Measurements from ENCODE around the gene TMEM184A.

TMEM184A gene

DNA sequence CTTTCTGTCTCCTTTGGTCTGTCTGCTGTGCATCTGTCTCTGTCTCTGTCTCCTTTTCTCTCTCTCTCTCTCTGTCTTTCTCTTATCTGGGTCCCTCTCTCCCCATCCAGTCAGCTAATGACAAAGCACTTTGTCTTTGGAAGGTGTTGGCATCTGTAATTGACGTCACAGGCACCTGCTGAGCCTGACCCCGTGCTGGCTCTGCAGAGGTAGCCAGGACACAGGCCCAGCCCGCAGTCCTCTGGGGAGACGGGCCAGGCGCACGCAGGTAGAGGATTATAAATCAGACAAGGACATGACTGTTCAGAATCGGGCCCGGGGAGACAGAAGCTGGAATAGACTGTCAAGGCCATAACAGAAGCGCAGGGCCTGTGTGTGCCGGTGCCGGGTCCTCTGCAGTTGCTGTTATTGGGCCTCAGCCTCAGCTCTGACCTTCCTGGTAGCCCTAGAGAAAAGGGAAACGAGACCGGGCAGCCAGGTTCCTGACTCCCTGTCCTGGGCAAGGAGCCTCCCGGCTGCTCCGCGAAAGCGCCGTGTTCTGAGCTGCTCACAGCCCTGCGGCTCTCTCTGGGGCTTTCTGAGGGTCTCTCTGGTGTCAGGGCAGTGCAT, 24.5 kb upstream of the TMEM184A start:
- H3K4me1 ChIP-seq (ENCODE audit: control insufficient read depth, insufficient read depth, low read length, poor library complexity, severe bottlenecking) = no peaks in the 10 kb centered on the region
- no peak for DNase-seq
- no peaks in the 10 kb centered on the region for H3K27me3 ChIP-seq (replicated peaks; ENCODE audit: control insufficient read depth, insufficient read depth, low read length, poor library complexity, severe bottlenecking)
- H3K9me3 ChIP-seq (ENCODE audit: control insufficient read depth, low read length) = no peaks in the 10 kb centered on the region
- H3K36me3 ChIP-seq (ENCODE audit: control insufficient read depth, insufficient read depth, low read length) = no peaks in the 10 kb centered on the region
- H3K4me3 ChIP-seq (ENCODE audit: insufficient read depth, low read depth, low read length, poor library complexity, severe bottlenecking) = no peak overlapping the region
- H3K27ac ChIP-seq (ENCODE audit: insufficient read depth, low read length, poor library complexity, severe bottlenecking) = no peak overlapping the region

GRCh38 chr7:1579481-1580421, 23.7 kb upstream of the TMEM184A start:
- Histone ChIP-seq H3K27me3 (replicated peaks; ENCODE audit: control insufficient read depth, insufficient read depth, low read length, poor library complexity, severe bottlenecking) (no peaks in the 10 kb centered on the region), H3K4me1 (ENCODE audit: control insufficient read depth, insufficient read depth, low read length, poor library complexity, severe bottlenecking) (no peaks in the 10 kb centered on the region), H3K9me3 (ENCODE audit: control insufficient read depth, low read length) (no peaks in the 10 kb centered on the region), H3K27ac (ENCODE audit: insufficient read depth, low read length, poor library complexity, severe bottlenecking) (no peak overlapping the region), H3K36me3 (ENCODE audit: control insufficient read depth, insufficient read depth, low read length) (no peaks in the 10 kb centered on the region), H3K4me3 (ENCODE audit: insufficient read depth, low read depth, low read length, poor library complexity, severe bottlenecking) (no peak overlapping the region)
- DNase-seq = peak; percentile 39 to 63 (median 51)

DNA sequence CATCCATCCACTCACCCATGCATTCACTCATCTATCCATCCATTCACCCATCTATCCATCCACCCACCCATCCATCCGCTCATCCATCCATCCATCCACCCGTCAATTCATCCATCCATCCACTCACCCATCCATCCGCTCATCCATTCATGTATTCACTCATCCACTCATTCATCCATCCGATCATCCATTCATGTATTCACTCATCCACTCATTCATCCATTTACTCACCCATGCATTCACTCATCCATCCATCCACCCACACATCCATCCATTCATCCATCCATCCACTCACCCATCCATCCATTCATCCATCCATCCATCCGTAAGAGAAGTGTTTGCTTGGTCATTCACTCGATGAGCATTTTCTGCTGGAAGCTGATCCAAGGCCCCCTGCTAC, 22.5 kb upstream of the TMEM184A start:
- H3K36me3 ChIP-seq (ENCODE audit: control insufficient read depth, insufficient read depth, low read length) = no peaks in the 10 kb centered on the region
- DNase-seq = no peak
- no peak overlapping the region for H3K27ac ChIP-seq (ENCODE audit: insufficient read depth, low read length, poor library complexity, severe bottlenecking)
- no peak overlapping the region for H3K4me3 ChIP-seq (ENCODE audit: insufficient read depth, low read depth, low read length, poor library complexity, severe bottlenecking)
- no peaks in the 10 kb centered on the region for H3K27me3 ChIP-seq (replicated peaks; ENCODE audit: control insufficient read depth, insufficient read depth, low read length, poor library complexity, severe bottlenecking)
- H3K9me3 ChIP-seq (ENCODE audit: control insufficient read depth, low read length) = no peaks in the 10 kb centered on the region
- no peaks in the 10 kb centered on the region for H3K4me1 ChIP-seq (ENCODE audit: control insufficient read depth, insufficient read depth, low read length, poor library complexity, severe bottlenecking)

- no peak overlapping the region for H3K27ac ChIP-seq (ENCODE audit: insufficient read depth, low read length, poor library complexity, severe bottlenecking)
- no peaks in the 10 kb centered on the region for H3K9me3 ChIP-seq (ENCODE audit: control insufficient read depth, low read length)
- H3K4me3 ChIP-seq (ENCODE audit: insufficient read depth, low read depth, low read length, poor library complexity, severe bottlenecking) = no peak overlapping the region
- DNase-seq = no peak
- no peaks in the 10 kb centered on the region for H3K27me3 ChIP-seq (replicated peaks; ENCODE audit: control insufficient read depth, insufficient read depth, low read length, poor library complexity, severe bottlenecking)
- H3K36me3 ChIP-seq (ENCODE audit: control insufficient read depth, insufficient read depth, low read length) = no peaks in the 10 kb centered on the region
- H3K4me1 ChIP-seq (ENCODE audit: control insufficient read depth, insufficient read depth, low read length, poor library complexity, severe bottlenecking) = no peaks in the 10 kb centered on the region
Observed at GRCh38 chr7:1576521-1577253, 20.7 kb upstream of the TMEM184A start.

- no peaks in the 10 kb centered on the region for H3K36me3 ChIP-seq (ENCODE audit: control insufficient read depth, insufficient read depth, low read length)
- no peak overlapping the region for H3K4me3 ChIP-seq (ENCODE audit: insufficient read depth, low read depth, low read length, poor library complexity, severe bottlenecking)
- H3K27me3 ChIP-seq (replicated peaks; ENCODE audit: control insufficient read depth, insufficient read depth, low read length, poor library complexity, severe bottlenecking) = no peaks in the 10 kb centered on the region
- H3K27ac ChIP-seq (ENCODE audit: insufficient read depth, low read length, poor library complexity, severe bottlenecking) = no peak overlapping the region
- no peaks in the 10 kb centered on the region for H3K9me3 ChIP-seq (ENCODE audit: control insufficient read depth, low read length)
- no peak for DNase-seq
- H3K4me1 ChIP-seq (ENCODE audit: control insufficient read depth, insufficient read depth, low read length, poor library complexity, severe bottlenecking) = peaks cover 4% of the 10 kb centered on the region
Observed at GRCh38 chr7:1575809-1576208, 19.8 kb upstream of the TMEM184A start.

DNA sequence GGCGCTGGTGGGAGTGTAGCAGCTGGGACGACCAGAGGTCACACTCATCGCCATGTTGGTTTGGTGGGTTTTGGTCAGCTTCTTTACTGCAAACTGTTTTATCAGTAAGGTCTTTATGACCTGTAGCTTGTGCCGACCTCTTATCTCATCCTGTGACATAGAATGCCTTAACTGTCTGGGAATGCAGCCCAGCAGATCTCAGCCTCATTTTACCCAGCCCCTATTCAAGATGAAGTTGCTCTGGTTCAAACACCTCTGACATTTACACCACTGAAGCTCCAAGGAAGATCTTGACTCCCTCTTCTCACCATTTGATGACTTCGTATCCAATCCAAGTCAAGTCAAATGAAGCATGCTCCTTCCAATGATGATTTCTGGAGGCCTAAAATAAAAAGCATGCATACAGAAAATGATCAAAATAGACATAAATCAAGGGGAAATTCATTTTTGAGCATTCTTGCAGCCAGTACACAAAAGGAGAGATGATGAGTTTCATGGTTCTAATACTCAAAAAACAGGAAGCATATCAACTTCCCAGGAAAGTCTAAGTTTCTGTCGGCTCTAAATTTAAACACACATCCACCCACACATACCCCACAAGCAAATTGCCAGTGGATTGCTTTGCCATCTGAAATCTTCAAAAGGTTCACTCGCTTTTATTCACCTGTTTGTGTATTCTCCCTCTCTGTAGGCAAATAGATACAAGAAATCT, 16.3 kb upstream of the TMEM184A start:
- H3K4me1 ChIP-seq (ENCODE audit: control insufficient read depth, insufficient read depth, low read length, poor library complexity, severe bottlenecking) = peaks cover 15% of the 10 kb centered on the region
- DNase-seq = no peak
- H3K27ac ChIP-seq (ENCODE audit: insufficient read depth, low read length, poor library complexity, severe bottlenecking) = no peak overlapping the region
- no peak overlapping the region for H3K4me3 ChIP-seq (ENCODE audit: insufficient read depth, low read depth, low read length, poor library complexity, severe bottlenecking)
- no peaks in the 10 kb centered on the region for H3K27me3 ChIP-seq (replicated peaks; ENCODE audit: control insufficient read depth, insufficient read depth, low read length, poor library complexity, severe bottlenecking)
- peaks cover 5% of the 10 kb centered on the region for H3K36me3 ChIP-seq (ENCODE audit: control insufficient read depth, insufficient read depth, low read length)
- H3K9me3 ChIP-seq (ENCODE audit: control insufficient read depth, low read length) = no peaks in the 10 kb centered on the region

DNA sequence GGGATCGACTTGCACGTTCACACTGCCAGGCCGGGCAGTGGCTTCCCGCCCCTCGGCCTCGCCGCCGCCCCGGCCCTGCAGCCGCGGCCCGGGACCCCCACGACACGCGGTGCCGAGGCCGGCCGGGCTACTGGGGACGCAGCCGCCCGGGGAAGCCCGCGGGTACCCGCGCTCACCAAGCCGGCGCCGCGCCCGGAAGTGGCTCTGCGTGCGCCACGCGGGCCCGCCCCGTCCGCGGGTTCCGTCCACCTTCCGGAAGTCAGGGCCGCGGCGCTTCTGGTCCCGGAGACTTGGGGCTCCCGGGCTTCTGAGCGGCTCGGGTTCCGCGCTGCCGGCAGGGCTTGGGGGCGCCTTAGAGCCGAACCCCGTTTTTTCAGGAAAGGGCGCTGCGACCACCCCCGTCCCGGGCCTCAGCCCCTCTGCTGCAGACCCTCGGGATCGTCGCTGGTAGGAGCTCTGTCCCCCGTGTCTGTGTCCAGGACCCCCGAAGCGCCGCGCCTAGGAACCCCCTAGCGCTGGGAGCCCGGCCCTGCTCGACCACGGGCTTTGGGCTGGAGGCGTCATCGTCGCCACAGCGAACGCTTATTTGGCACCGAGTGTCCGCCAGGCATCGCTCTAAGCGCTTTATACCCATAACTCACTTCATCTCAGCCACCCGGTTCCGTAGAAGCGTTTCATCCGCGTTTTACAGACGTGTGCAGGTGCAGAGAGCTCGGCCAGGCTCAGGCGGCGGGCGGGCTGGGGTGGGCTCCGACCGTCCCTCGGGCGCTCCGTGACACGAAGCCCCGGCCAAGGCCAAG, 14.0 kb upstream of the TMEM184A start, which contains the start of gene PSMG3:
Gene PSMG3 (minus strand): TSS at position 200 of the 800 bp plus-strand sequence. CDS start 693 bp downstream, outside the sequence.
- no peaks in the 10 kb centered on the region for H3K27me3 ChIP-seq (replicated peaks; ENCODE audit: control insufficient read depth, insufficient read depth, low read length, poor library complexity, severe bottlenecking)
- peaks cover 15% of the 10 kb centered on the region for H3K4me1 ChIP-seq (ENCODE audit: control insufficient read depth, insufficient read depth, low read length, poor library complexity, severe bottlenecking)
- H3K27ac ChIP-seq (ENCODE audit: insufficient read depth, low read length, poor library complexity, severe bottlenecking) = peak within 1 kb of the TSS; percentile 77
- peak; percentile 67 to 77 (median 70) for DNase-seq
- H3K9me3 ChIP-seq (ENCODE audit: control insufficient read depth, low read length) = no peaks in the 10 kb centered on the region
- peaks cover 10% of the 10 kb centered on the region for H3K36me3 ChIP-seq (ENCODE audit: control insufficient read depth, insufficient read depth, low read length)
- peak within 1 kb of the TSS; percentile 95 for H3K4me3 ChIP-seq (ENCODE audit: insufficient read depth, low read depth, low read length, poor library complexity, severe bottlenecking)

GRCh38 chr7:1569440-1569832, 13.4 kb upstream of the TMEM184A start:
- Histone ChIP-seq H3K27me3 (replicated peaks; ENCODE audit: control insufficient read depth, insufficient read depth, low read length, poor library complexity, severe bottlenecking) (no peaks in the 10 kb centered on the region), H3K4me3 (ENCODE audit: insufficient read depth, low read depth, low read length, poor library complexity, severe bottlenecking) (peak overlapping the region; percentile 95), H3K36me3 (ENCODE audit: control insufficient read depth, insufficient read depth, low read length) (peaks cover 10% of the 10 kb centered on the region), H3K4me1 (ENCODE audit: control insufficient read depth, insufficient read depth, low read length, poor library complexity, severe bottlenecking) (peaks cover 15% of the 10 kb centered on the region), H3K9me3 (ENCODE audit: control insufficient read depth, low read length) (no peaks in the 10 kb centered on the region), H3K27ac (ENCODE audit: insufficient read depth, low read length, poor library complexity, severe bottlenecking) (peak overlapping the region; percentile 77)
- DNase-seq = peak in 1 of 3 donors; percentile 12

- DNase-seq = peak; percentile 20 to 55 (median 42)
- Histone ChIP-seq H3K4me1 (ENCODE audit: control insufficient read depth, insufficient read depth, low read length, poor library complexity, severe bottlenecking) (peaks cover 15% of the 10 kb centered on the region), H3K27ac (ENCODE audit: insufficient read depth, low read length, poor library complexity, severe bottlenecking) (peak overlapping the region; percentile 77), H3K9me3 (ENCODE audit: control insufficient read depth, low read length) (no peaks in the 10 kb centered on the region), H3K36me3 (ENCODE audit: control insufficient read depth, insufficient read depth, low read length) (peaks cover 10% of the 10 kb centered on the region), H3K4me3 (ENCODE audit: insufficient read depth, low read depth, low read length, poor library complexity, severe bottlenecking) (peak overlapping the region; percentile 95), H3K27me3 (replicated peaks; ENCODE audit: control insufficient read depth, insufficient read depth, low read length, poor library complexity, severe bottlenecking) (no peaks in the 10 kb centered on the region)
Observed at GRCh38 chr7:1569016-1569415, 13.0 kb upstream of the TMEM184A start.
